OCI-LY7 (cell line): ENCODE results near the gene PIK3R6. TPM values are rescaled to one million over a fixed set of nuclear protein-coding genes. Genes with fewer than 3 reads are reported as not detected.

Experiments used
- BruUV-seq: library from RNA; stranded (reverse); fragments of 400-500 nt; replicated peaks from 2 replicates; lab custom pipeline; 2021; lab: Mats Ljungman, UMichigan
- CTCF ChIA-PET: fragments of 300-600 bp; sonication (Branson Sonifier 250); formaldehyde crosslinking; loops from one replicate; lab custom pipeline; 2022; ENCODE audit warnings: antibody characterized with exemption; ENCODE audit not compliant: unreplicated experiment; lab: Charles Lee
- POLR2A ChIA-PET: fragments of 300-600 bp; sonication (Branson Sonifier 250); formaldehyde crosslinking; loops from one replicate; lab custom pipeline; 2022; ENCODE audit warnings: antibody characterized with exemption; lab: Charles Lee
- DNase-seq: peaks from one replicate; pipeline ENCODE4 v3.0.0-alpha.2; 2015; ENCODE audit warnings: low spot score
- H2AFZ ChIP-seq: fragments of 200-600 bp; sonication (generic), shearing (Covaris generic); 2 replicates; pipeline ENCODE4 v1.6.1; 2014; ENCODE audit warnings: mild to moderate bottlenecking, antibody characterized with exemption, low read length, moderate library complexity
- H3K27ac ChIP-seq: fragments of 200-600 bp; sonication (generic); 2 replicates; pipeline ENCODE4 v1.5.1; 2014; ENCODE audit warnings: mixed run types, low read depth, mild to moderate bottlenecking, moderate library complexity, low read length, inconsistent platforms; ENCODE audit not compliant: poor library complexity, severe bottlenecking
- H3K36me3 ChIP-seq: fragments of 200-600 bp; sonication (generic); 2 replicates; pipeline ENCODE4 v1.6.1; 2014; ENCODE audit warnings: mild to moderate bottlenecking, antibody characterized with exemption, low read length, moderate library complexity, mixed read lengths; ENCODE audit not compliant: insufficient read depth
- H3K4me1 ChIP-seq: fragments of 200-600 bp; sonication (generic); 2 replicates; pipeline ENCODE4 v1.5.1; 2014; ENCODE audit warnings: mild to moderate bottlenecking, low read length; ENCODE audit not compliant: insufficient read depth, poor library complexity, severe bottlenecking
- H3K4me2 ChIP-seq: fragments of 200-600 bp; sonication (generic); 2 replicates; pipeline ENCODE4 v1.6.1; 2014; ENCODE audit warnings: mild to moderate bottlenecking, low read length
- H3K4me3 ChIP-seq: fragments of 200-600 bp; sonication (generic); 2 replicates; pipeline ENCODE4 v1.5.1; 2014; ENCODE audit warnings: mild to moderate bottlenecking, low read depth, low read length; ENCODE audit not compliant: poor library complexity, severe bottlenecking
- H3K79me2 ChIP-seq: fragments of 200-600 bp; sonication (generic); 2 replicates; pipeline ENCODE4 v1.6.1; 2016; ENCODE audit warnings: low read depth, mild to moderate bottlenecking, low read length, moderate library complexity, mixed read lengths; ENCODE audit not compliant: insufficient read depth
- H3K9me2 ChIP-seq: fragments of 200-600 bp; sonication (generic); 2 replicates; pipeline ENCODE4 v1.6.1; 2016; ENCODE audit warnings: mild to moderate bottlenecking, low read length, mixed read lengths; ENCODE audit not compliant: insufficient read depth
- H3K9me3 ChIP-seq: fragments of 200-600 bp; sonication (generic); 2 replicates; pipeline ENCODE4 v1.6.1; 2014; ENCODE audit warnings: mild to moderate bottlenecking, mixed run types, low read length, mixed read lengths
- H4K20me1 ChIP-seq: fragments of 200-600 bp; sonication (generic); 2 replicates; pipeline ENCODE4 v1.6.1; 2014; ENCODE audit warnings: mild to moderate bottlenecking, antibody characterized with exemption, low read length, moderate library complexity, mixed read lengths; ENCODE audit not compliant: insufficient read depth
- CTCF ChIP-seq: fragments of 200-600 bp; sonication (generic); conservative IDR thresholded peaks from 2 replicates; pipeline ENCODE4 v1.5.1; 2014; ENCODE audit warnings: mild to moderate bottlenecking, antibody characterized with exemption, low read length, moderate library complexity, mixed read lengths
- EZH2phosphoT487 ChIP-seq: fragments of 200-600 bp; sonication (generic); IDR thresholded peaks from 2 replicates; pipeline ENCODE4 v1.6.1; 2018; ENCODE audit warnings: low read depth, borderline replicate concordance, mild to moderate bottlenecking, mixed run types, antibody characterized with exemption, low read length, moderate library complexity, mixed read lengths
- intact Hi-C: fragments of 100-400 bp; cut with micrococcal nuclease; formaldehyde crosslinking; loops from one replicate; pipeline ENCODE4 v1.10.0; 2022; ENCODE audit not compliant: unreplicated experiment
- total RNA-seq, 2 experiments: library from RNA; depleted of rRNA in 1 of 2; stranded (reverse); fragments of >200 nt in 1 of 2; shearing (Covaris generic) in 1 of 2; gene quantifications; 2 replicates each; pipeline ENCODE4 v1.2.3, GENCODE V29; 2014 to 2022

PIK3R6 gene
- total RNA-seq, 2 experiments from 2014 or later: not detected

- Histone ChIP-seq H3K27ac (no peak overlapping the region), H3K79me2 (no peaks in the 10 kb centered on the region), H3K36me3 (no peaks in the 10 kb centered on the region), H3K9me3 (0 out of 2 replicates have a peak, but pooled peaks cover 7% of the 10 kb centered on the region), H3K4me2 (no peak overlapping the region), H4K20me1 (no peaks in the 10 kb centered on the region), H3K4me3 (no peak overlapping the region), H3K4me1 (no peaks in the 10 kb centered on the region), H3K9me2 (no peaks in the 10 kb centered on the region), H2AFZ (no peak overlapping the region)
- ChIA-PET CTCF (no interaction called here), POLR2A (no interaction called here)
- BruUV-seq: no TSS peak
- intact Hi-C loops: no loop called here
- DNase-seq: no peak
- TF ChIP-seq EZH2phosphoT487 (no peak), CTCF (no peak)
Observed at GRCh38 chr17:8822401-8823035, 45.0 kb downstream of the PIK3R6 start.

DNA sequence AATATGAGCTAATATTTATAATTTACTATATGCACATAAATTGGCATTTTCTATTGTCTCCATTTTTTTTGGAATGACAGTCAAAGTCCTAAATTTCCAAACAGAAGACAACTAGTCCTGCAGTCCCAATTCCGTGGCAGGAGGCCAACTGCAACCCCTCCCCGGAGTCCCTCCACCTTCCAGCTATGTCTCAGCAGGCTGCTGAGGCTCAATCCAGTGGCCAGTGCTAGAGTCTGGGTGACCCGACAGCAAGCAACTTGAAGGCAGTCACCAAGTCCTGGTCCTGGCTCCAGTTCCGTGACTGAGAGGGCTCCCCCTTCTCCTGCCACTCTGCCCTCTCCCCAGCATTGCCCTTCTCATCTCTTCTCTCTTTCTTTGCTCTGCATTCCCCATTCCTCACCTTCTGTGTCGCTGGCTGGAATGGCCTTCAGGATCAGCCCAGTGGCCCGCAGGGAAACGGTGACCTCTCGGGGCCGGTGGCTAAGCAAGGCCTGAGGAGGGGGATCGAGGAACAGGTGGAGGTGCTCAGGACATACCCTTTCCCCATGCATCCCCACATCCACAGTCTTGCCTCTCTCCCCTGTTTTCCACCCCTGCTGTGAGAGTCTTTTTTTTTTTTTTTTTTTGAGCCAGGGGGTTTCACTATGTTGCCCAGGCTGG is 45.9 kb downstream of the PIK3R6 start:
- H3K4me3 ChIP-seq: no peak overlapping the region
- TF ChIP-seq CTCF: no peak
- TF ChIP-seq EZH2phosphoT487: no peak
- no peaks in the 10 kb centered on the region for H3K79me2 ChIP-seq
- H3K9me3 ChIP-seq: 0 out of 2 replicates have a peak, but pooled peaks cover 7% of the 10 kb centered on the region
- BruUV-seq: no TSS peak
- intact Hi-C loops: no loop called here
- H3K27ac ChIP-seq: no peak overlapping the region
- no peak for DNase-seq
- H2AFZ ChIP-seq: no peak overlapping the region
- CTCF ChIA-PET: no interaction called here
- H3K9me2 ChIP-seq: no peaks in the 10 kb centered on the region
- H4K20me1 ChIP-seq: no peaks in the 10 kb centered on the region
- POLR2A ChIA-PET: no interaction called here
- H3K36me3 ChIP-seq: no peaks in the 10 kb centered on the region
- no peak overlapping the region for H3K4me2 ChIP-seq
- H3K4me1 ChIP-seq: no peaks in the 10 kb centered on the region

DNA sequence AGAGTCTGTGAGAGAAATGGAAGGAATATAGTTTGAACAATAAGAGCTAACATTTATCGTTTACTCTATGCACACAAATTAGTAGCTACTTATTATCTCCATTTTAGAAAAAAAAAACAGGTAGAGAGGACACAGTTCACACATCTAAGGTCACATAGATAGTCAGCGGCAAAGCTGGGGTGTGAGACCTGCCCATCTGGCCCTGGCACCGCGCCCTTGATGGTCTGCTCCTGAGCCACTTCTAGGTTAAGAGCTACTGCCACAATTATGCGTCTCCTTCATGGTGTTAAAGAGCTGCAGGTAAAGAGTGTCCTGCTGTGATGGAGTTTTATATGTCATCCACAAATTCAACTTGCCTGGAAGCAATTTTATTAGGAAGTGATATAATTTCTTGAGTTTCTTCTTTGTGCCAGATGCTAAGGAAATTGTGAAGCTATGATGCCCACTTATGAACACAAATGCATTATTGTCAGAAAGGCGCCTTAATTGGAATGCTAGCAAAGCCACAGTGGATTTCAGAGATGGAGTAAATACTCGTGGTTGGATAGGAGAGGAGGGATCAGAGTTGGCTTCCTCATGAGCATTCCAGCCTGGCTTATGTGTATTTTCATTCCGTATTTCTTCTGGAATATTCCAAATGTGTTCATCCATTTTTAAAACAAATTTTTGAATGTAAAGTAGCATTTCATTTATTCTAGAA is 47.0 kb downstream of the PIK3R6 start:
- no TSS peak for BruUV-seq
- Histone ChIP-seq H3K79me2 (no peaks in the 10 kb centered on the region), H3K36me3 (no peaks in the 10 kb centered on the region), H3K4me2 (no peak overlapping the region), H3K27ac (no peak overlapping the region), H3K9me2 (no peaks in the 10 kb centered on the region), H2AFZ (no peak overlapping the region), H3K4me1 (no peaks in the 10 kb centered on the region), H4K20me1 (no peaks in the 10 kb centered on the region), H3K4me3 (no peak overlapping the region), H3K9me3 (0 out of 2 replicates have a peak, but pooled peaks cover 7% of the 10 kb centered on the region)
- no peak for DNase-seq
- TF ChIP-seq EZH2phosphoT487 (no peak), CTCF (no peak)
- ChIA-PET POLR2A (no interaction called here), CTCF (no interaction called here)
- intact Hi-C loops: no loop called here
